Measurements from ENCODE around the gene KCNC1.

GRCh38 chr11:17778352-17778751 is 43.8 kb downstream of the KCNC1 start:
- TF ChIP-seq CTCF (IDR thresholded peaks at IDR 0.05; ENCODE audit: low read length) (no peak), EZH2 (IDR thresholded peaks at IDR 0.05; ENCODE audit: borderline replicate concordance, low read length) (no peak)

Data from OCI-LY1 (cell line).